Stimulated activated CD4-positive, alpha-beta T cell treated with anti-CD3 and anti-CD28 coated beads, TNF-alpha, amount 100 ng/mL, for 24 hours (primary cell): ENCODE results near the gene DYNC1LI1.
"Not testable (repeated sequence)": the region's sequence is repeated elsewhere in the genome, so short reads cannot be mapped to it uniquely, and the experiment has no call there.

Source experiments
- DNase-seq, 3 experiments: peaks; one replicate each; pipeline ENCODE4 v3.0.0-alpha.2; 2020; ENCODE audit warnings: low read depth in 3 of 3

The DYNC1LI1 gene

GRCh38 chr3:32532434-32532833 is 38.2 kb downstream of the DYNC1LI1 start:
- no peak for DNase-seq

DNA sequence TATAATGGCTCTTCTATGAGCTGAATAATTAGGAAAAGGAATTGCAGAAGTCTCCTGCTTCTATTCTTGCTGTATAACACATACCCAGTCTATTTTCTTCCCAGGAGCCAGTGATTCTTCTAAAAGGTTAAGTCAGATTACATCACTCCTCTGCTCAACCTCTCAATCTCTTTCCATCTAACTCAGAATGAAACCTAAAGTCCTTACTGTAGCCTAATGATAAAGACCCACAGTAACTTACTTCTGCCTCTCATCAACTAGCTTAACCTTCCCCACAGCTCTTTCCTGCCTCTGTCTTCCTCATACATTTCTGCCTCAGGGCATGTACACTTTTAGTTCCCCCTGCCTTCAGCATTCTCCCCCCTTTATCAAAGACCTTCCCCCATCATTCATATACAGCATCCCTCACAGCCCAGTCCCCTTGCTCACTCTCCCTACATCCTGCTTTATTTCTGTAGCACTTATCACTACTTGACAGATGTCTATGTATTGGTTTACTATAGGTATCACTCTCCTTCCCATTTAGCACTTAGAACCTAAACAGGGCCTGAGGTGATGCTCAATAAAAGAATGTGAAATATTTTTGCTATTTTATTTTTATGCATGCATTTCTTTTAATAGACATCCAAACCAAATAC is 39.5 kb downstream of the DYNC1LI1 start:
- no peak for DNase-seq

GRCh38 chr3:32525720-32526119 is 44.9 kb downstream of the DYNC1LI1 start:
- no peak for DNase-seq

DNA sequence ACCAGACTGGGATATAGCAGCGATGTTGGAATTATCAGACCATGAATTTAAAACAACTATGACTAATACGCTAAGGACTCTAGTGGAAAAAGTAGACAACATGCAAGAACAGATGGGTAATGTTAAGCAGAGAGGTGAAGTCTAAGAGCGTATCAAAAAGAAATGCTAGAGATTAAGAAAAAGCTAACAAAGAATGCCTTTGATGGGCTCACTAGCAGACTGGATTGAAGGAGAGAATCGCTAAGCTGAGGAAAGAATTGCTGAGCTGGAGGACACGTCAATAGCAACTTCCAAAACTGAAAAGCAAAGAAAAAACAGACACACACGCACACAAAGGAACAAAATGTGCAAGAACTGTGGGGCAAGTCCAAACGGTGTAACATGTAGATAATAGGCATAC is 48.0 kb downstream of the DYNC1LI1 start:
- DNase-seq: no peak

DNA sequence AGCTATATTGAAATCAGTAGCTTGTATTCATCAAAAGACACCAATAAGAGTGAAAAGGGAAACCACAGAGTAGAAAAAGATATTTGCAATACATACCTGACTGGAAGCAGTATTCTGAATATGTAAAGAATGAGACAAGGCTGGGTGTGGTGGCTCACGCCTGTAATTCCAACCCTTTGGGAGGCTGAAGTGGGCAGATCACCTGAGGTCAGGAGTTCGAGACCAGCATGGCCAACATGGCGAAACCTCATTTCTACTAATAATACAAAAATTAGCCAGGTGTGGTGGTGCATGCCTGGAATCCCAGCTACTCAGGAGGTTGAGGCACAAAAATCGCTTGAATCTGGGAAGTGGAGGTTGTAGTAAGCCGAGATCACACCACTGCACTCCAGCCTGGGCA is 51.7 kb downstream of the DYNC1LI1 start:
- not testable (repeated sequence) for DNase-seq

DNA sequence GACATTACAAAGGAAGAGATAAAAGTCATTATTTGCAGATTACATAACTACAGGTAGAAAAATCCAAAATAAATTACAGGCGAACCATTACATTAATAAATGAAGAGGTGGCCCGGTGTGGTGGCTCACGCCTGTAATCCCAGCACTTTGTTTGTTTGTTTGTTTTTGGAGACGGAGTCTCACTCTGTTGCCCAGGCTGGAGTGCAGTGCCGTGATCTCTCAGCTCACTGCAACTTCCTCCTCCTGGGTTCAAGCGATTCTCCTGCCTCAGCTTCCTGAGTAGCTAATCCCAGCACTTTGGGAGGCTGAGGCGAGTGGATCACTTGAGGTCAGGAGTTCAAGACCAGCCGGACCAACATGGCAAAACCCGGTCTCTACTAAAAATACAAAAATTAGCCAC is 53.9 kb downstream of the DYNC1LI1 start:
- not testable (repeated sequence) for DNase-seq

- DNase-seq: no peak
Observed at GRCh38 chr3:32511005-32511404, 59.7 kb downstream of the DYNC1LI1 start.

DNA sequence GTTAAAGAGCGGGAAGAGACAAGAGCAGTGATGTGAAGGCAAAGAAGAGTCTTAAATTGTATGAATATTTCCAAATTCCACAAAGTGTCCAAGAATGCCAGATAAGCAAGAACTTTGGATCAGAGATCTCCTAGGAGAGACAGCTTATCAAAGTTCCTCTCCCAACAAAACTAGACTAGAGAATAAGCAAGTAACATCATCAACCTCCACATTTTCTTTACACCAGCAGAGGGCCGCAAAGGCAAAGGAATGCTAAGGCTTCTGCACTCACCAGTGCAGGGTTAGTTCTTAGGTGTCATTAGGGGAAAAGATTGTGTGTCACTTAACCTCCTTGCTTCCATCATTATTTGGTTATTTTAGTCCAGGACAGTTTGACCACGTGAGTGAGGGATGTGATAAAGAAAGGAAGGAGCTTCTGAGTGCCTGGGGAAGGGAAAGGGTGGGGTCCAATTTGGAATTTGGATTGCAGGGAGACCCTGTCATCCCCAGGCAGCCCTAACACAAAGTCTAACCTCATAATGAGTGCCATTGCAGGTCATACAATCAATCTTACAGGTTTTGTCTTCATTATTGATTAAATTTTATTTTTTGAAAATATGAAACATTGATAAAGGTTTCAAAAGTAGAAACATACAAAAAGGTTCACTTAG is 60.5 kb downstream of the DYNC1LI1 start:
- peak; percentile 19 to 46 (median 44) for DNase-seq

DNA sequence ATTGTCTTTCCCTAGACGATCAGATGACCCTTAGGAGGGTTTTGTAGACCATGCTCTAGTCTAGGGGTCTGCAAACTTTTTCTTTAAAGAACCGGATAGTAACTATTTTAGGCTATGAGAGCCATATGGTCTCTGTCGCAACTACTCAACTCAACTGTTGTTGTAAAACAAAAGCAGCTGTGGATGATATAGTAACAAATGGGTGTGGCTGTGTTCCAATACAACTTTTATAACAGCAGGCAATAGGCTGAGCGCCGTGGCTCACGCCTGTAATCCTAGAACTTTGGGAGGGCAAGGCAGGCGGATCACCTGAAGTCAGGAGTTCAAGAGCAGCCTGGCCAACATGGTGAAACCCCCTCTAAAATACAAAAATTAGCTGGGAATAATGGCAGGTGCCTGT is 61.9 kb downstream of the DYNC1LI1 start:
- no peak for DNase-seq

DNA sequence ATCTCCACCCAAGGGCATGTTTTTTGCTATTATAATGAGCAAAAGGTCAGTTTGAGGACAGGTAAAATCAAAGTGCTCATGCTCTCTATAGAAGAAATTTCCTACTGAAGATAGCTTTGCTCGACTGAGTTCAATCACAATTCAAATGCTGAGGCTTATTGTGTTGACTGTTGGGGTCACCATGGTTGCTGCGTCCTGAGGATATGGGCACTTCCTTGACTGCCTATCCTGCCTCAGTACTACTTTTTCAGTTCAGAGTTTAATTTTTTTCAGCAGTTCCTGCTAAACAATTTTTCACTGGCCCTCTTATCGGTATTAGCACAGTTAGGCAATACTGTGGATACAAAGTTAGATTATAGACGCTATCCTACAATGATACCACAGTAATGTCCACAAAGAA is 64.2 kb downstream of the DYNC1LI1 start:
- DNase-seq: no peak

DNA sequence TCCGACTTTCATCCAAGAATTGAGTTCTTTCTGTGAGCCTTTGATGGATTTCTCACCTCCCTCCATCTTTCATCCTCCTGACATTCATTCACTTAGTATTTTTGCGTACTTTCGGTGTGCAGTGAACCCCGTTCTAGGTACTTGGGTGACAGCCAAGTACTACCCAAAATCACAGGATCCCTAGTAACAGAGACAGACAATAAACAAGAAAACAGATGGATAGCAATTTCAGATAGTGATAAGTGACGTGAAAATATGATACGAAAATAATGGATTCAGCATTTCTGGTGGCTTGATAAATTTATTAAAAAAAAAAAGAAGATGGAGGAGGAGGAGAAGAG is 67.7 kb downstream of the DYNC1LI1 start:
- DNase-seq: no peak

DNA sequence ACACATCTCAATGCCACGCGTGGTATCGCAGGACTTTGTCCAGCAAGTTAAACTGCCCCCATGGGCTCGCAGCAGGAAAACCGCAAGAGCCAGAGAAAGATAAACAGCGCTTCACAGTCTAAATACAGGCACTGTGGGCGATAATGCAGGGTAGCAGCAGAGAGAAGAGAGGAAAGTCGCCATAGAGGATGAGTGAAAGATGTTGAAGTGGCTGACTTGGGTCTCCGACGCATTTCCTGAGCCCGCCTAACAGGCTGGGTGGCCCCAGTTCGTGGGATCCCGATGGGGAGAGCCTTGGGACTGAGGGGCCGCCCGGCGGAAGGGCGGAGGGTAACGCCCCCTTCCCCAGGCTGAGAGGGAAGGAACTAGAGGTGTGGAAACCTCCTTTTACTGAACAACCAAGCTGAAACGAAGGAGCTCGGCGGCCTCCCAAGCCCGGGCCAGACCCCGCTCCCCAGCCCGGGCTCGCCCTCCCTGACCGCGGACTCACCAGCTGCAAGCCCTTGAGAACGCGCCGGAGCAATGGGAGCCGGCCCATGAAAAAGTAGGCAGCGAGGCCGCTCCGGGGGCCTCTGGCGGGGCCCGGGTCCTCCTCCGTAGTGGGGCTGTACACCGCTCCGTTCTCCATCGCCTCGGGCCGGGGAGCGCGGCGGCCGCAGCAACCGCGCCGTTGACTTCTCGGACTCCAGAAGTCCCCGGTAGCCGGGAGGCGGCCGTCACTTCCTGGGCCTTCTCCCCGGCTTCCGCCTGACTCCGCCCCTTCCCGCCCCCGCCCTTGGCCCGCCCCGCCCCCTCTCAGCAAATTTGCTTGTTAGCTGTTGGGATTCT is 68.3 kb downstream of the DYNC1LI1 start, which contains the start of gene CMTM6:
Gene CMTM6 (minus strand): TSS at position 735 of the 828 bp plus-strand sequence. CDS start 107 bp downstream, at position 628.
- peak; percentile 42 to 71 (median 54) for DNase-seq

- DNase-seq: no peak
Observed at GRCh38 chr3:32501783-32502117, 68.9 kb downstream of the DYNC1LI1 start.

DNA sequence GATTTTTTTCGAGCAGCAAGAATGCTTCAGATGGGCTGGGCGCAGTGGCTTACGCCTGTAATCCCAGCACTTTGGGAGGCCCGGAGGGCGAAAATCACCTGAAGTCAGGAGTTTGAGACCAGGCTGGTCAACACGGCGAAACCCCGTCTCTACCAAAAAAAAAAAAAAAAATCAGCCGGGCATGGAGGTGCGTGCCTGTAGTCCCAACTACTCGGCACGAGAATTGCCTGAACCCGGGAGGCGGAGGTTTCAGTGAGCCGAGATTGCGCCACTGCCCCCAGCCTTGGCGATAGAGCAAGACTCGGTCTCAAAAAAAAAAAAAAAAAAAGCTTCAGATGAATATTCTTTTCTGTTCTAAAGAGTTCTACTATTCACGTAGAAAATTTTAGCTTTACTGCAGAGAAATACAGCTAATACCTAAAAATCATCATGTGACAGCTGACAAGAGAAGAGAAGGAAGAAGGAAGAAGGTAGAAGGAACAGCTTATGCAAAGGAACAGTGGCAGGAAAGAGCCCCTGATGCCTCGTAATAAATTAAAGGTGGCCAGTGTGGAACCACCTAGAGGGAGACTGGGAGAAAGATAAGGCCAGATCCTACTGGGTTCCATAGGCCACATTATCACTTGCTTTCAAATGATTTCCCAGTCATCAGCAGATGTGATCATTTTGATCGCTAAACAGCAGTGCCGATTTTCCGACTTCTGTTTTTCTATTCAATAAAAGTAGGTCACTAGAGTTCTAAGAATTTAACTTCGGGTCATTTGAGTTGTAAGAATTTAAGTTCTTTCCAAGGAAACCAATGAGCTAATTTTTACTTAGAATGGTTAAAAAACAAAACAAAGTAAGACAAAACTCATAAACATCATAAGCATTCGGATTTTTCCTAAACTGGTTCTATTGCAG is 69.5 kb downstream of the DYNC1LI1 start:
- no peak for DNase-seq

GRCh38 chr3:32500231-32500630 is 70.4 kb downstream of the DYNC1LI1 start:
- DNase-seq: no peak

DNA sequence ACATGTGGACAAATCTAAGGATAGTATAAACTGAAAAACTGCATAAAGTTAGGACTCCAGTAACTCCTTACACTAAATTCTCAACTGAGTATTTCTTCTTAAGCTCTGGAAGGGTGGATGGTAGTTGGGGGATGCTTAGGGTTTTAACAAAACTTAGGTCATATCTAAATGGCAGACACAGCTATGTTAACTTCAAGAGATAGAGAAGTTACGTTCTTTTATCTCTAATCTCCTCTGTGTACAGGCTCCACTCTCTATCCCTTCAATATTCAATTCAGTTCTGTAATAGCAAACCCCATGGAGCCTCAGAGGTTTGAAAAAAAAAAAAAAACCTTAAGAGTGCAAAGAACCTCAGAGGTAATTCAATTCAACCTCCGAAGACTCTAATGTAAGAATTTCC is 71.1 kb downstream of the DYNC1LI1 start:
- no peak for DNase-seq

- no peak for DNase-seq
Observed at GRCh38 chr3:32498992-32499391, 71.7 kb downstream of the DYNC1LI1 start.

DNA sequence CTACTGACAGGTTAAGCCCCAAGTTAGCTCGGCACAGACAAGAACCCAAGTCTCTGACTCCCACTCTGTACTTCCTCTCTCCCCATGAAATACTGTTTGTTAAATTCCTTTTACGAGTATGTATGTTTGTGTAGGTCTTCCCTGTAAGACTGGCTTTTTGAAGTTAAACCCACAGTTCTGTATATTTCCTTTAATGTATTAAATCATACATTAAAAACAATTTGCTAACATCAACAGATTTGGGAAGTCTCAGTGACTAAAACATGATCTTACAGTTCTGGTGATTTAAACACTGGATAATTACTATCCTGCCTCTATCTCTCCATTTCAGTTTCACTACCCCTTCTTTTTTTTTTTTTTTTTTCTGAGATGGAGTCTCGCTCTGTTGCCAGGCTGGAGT is 72.4 kb downstream of the DYNC1LI1 start:
- no peak for DNase-seq

GRCh38 chr3:32495609-32496008 is 75.0 kb downstream of the DYNC1LI1 start:
- DNase-seq: no peak

GRCh38 chr3:32495085-32495484 is 75.6 kb downstream of the DYNC1LI1 start:
- DNase-seq: no peak

DNA sequence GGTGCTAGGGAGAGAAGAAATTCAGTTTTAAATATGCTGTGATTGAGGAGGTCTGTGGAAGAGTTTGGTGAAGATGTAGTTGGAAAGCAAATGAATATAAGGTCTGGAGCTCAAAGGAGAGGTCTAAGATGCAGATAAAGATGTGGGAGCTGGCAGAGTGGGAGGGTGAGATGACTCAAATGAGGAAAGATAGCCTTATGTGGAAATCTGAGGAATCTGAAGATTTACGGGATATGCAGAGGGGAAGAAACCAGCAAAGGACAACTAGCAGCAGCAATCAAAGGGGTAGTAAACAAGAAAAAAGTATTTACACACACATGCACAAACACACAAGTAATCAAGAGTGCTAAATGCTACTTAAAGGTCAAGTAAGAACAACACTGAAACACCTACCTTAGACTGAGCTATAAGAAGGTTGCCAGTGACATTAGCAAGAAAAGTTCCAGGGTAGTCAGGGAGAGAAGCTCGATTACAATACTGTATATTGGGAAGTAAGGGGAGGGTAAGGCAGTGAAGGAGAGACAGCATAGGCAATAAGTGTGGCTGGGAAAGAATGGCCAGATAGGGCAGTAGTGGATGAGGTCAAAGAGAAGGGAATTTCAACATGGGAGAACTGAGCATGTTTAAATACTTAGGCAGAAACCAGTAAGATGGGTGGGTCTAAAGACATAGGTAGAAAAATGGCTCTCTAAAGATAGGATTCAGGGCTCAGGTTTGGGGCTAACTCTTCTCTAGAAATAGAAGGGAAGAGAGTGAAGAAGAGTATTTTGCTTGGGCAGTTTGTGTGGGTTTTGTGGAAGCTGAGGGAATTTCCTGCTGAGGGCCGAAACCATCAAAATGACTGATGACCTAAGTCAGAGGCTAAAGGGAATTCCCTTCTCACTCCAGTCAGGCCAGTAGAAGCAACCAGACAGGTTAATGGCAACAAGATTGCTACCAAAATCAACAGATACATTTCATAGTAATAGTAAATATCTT is 76.9 kb downstream of the DYNC1LI1 start:
- DNase-seq: no peak
